T-helper 2 cell treated with Interferon-gamma antibody and Interleukin-4, amounts not matched to agents 100 ng/mL and 5 ng/mL, for 36 hours (primary cell): ENCODE results near the gene UPB1. TPM values are rescaled to one million over a fixed set of nuclear protein-coding genes. Genes with fewer than 3 reads are reported as not detected.

Source experiments
- intact Hi-C: fragments of 100-400 bp; cut with micrococcal nuclease; formaldehyde crosslinking; loops from one replicate; pipeline ENCODE4 v1.15.1; 2023
- total RNA-seq: library from RNA; stranded (reverse); gene quantifications from 2 replicates; pipeline ENCODE4 v1.2.3, GENCODE V29; 2022

Gene UPB1
- total RNA-seq, 1 donor from 2014 or later: 0.09 TPM

- intact Hi-C loops: loop anchor here (5.0 kb wide), 1 partner anchor 82 kb away; no protein-coding TSS in a partner anchor
Observed at GRCh38 chr22:24503843-24504338, 8.8 kb downstream of the UPB1 start.

GRCh38 chr22:24504540-24504939 is 9.4 kb downstream of the UPB1 start:
- intact Hi-C loops: loop anchor here (5.0 kb wide), 1 partner anchor 82 kb away; no protein-coding TSS in a partner anchor

GRCh38 chr22:24504956-24505736 is 10.0 kb downstream of the UPB1 start:
- intact Hi-C loops: loop anchor here (5.0 kb wide), 1 partner anchor 83 kb away; no protein-coding TSS in a partner anchor

GRCh38 chr22:24506802-24507438 is 11.8 kb downstream of the UPB1 start:
- intact Hi-C loops: no loop called here

DNA sequence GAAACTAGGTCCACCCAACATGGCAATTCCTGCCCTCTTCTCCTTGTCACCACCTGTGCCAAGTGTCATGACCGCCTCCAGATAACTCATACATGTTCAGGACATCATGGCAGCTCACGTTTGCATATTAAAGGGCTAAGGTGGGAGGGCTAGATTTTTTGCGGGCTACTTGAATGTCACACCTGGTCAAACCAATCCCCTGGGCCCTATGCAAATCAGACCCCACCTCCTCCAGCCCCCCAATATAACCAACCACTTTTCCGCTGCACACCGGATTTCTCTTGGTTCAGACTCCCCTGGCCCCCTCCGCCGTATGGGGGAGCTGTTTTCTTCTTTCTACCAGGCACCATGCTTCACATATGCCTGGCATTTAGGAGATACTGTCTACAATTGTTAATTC is 12.6 kb downstream of the UPB1 start:
- intact Hi-C loops: no loop called here

DNA sequence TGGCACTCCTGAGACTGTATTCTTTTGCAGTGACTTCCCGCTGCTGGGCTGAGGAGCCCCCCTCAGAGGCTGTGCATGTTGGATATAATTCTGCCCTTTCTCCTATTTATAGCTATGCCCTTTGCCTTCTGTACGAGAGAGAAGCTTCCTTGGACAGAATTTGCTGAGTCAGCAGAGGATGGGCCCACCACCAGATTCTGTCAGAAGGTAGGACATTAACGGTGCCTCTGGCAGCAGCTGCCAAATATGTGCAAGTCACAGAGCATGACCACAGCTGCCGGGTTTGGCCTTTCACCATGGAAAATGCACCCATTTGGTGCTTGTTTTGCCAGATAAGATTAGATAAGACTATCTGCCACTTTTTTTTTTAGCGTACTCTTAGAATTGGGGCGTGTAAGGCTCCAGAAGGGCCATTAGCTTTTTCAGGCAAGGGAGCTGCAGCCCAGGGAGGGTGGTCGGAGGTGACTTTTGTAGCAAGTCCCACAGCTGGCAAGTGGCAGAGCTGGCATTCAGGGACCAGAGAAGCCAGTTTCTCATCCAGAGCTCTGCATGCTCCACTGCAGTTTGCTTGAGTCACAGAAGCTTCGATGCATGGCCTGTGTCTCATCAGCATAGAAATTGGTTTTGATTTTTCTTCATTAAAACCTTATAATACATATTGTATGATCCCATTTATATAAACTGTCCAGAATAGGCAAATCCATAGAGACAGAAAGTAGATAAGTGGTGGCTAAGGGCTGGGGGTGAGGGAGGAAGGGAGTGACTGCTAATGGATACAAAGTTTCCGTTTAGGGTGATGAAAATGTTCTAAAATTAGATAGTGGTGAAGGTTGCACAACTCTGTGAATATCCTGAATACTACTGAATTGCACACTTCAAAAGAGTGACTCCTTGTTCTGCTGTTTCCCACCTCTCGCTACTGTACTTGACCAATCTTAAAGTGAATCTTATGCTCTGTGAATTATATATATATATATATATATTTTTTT is 15.8 kb downstream of the UPB1 start:
- intact Hi-C loops: no loop called here

DNA sequence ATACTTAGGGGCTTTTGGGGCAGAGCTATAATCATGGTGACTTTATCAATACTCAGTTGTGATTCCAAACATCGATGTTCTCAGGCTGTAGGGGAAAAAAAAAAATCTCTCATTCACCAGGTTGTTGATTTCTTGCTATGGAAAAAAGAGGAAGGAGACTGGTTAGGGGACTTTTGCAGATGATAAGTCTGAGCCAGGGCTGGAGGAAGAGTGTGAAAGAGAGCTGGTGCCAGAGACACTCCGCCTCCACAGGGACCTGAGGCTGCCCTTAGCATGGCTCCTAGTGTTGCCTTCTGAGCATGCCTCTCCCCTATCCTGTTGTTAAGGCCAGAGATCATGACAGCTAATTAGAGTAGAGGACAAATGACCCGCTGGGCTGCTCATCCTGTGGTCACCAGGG is 16.9 kb downstream of the UPB1 start:
- intact Hi-C loops: no loop called here

- intact Hi-C loops: no loop called here
Observed at GRCh38 chr22:24513378-24514240, 18.5 kb downstream of the UPB1 start.

- intact Hi-C loops: no loop called here
Observed at GRCh38 chr22:24514241-24515026, 19.3 kb downstream of the UPB1 start.

DNA sequence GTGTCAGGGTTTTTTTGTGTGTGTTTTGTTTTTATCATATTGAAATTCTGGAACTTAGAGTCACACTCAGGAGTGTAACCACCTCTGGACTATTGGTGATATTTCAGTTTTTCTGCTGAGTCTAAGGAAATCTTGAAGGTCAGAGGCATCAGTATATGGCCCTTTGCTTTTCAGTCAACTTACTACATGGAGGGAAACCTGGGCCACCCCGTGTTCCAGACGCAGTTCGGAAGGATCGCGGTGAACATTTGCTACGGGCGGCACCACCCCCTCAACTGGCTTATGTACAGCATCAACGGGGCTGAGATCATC is 19.9 kb downstream of the UPB1 start:
- intact Hi-C loops: no loop called here

GRCh38 chr22:24516301-24516737 is 21.2 kb downstream of the UPB1 start:
- intact Hi-C loops: no loop called here

DNA sequence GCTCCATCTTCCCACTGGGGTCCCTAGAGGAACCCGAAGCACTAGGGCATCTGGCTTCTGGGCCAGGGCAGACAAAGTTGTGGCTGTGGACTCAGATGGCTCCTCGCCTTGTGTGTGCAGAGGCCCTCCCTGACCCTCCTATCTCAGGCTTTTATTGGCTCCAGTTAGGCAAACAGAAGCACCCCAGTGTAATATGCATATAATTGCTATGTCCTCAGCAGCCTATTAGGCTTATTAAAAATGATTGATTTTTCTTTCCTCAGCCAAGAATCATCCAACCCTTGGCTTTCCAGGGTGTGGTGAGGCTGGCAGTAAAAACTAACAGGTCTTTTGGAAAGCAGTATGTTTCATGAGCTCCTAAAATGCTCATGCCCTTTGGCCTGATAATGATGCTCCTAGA is 22.3 kb downstream of the UPB1 start:
- intact Hi-C loops: no loop called here

DNA sequence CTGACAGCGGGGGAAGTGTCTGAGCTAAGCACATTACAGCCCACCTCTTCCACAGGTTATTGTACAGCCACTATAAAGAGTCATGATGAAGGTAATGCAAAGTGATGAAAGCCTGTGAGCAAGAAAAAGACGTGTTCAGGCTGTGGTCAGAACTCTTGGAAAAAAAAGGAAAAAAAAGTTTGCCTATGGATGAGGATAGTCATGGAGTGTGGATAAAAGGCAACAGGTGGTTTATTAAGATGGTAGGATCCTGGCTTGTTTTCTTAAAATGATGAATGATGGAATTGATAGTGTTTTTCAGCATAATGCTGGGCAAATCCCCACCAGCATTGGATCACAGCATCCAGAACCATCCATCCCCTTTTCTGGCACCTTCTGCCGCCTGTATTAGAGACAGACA is 23.1 kb downstream of the UPB1 start:
- intact Hi-C loops: no loop called here

GRCh38 chr22:24518771-24519485 is 23.8 kb downstream of the UPB1 start:
- intact Hi-C loops: no loop called here

GRCh38 chr22:24519496-24519895 is 24.4 kb downstream of the UPB1 start:
- intact Hi-C loops: no loop called here

- intact Hi-C loops: loop anchor here (1.0 kb wide), 1 partner anchor 197 kb away; no protein-coding TSS in a partner anchor
Observed at GRCh38 chr22:24521791-24522245, 26.7 kb downstream of the UPB1 start.

GRCh38 chr22:24523873-24524272 is 28.7 kb downstream of the UPB1 start:
- intact Hi-C loops: no loop called here

DNA sequence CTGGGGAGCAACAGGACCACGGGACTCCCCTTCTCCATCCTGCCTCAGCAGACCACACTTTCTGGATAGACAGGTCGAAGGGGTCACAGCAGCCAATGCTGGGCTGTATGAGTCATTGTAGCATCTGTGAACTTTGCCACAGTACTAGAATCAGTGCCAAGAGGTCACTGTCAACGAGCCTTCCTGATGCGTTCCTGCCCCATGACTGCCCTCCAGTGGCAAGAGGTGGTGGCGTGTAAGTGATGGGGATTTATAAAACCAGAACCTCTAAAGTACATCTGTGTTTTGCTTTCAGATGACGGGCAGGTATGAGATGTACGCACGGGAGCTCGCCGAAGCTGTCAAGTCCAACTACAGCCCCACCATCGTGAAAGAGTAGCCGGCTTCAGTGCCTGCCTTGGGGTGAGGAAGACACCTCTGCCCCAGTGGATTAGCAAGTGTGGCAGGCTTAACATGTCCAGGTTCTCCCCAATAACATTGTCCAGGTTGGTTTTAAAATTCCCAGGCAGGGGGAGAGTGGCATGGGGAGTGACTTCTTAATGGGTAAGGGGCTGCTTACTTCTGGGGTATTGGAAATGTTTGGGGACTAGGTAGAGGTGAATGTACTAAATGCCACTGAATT is 30.4 kb downstream of the UPB1 start:
- intact Hi-C loops: loop anchor here (1.0 kb wide), 2 partner anchors 101 to 200 kb away; no protein-coding TSS in a partner anchor
